Fibroblast of the conjunctiva (primary cell): ENCODE results near the gene CARS1.

Source experiments
- DNase-seq: peaks from one replicate; pipeline ENCODE4 v3.0.0-alpha.2; 2010; ENCODE audit warnings: low read depth

Gene CARS1

DNA sequence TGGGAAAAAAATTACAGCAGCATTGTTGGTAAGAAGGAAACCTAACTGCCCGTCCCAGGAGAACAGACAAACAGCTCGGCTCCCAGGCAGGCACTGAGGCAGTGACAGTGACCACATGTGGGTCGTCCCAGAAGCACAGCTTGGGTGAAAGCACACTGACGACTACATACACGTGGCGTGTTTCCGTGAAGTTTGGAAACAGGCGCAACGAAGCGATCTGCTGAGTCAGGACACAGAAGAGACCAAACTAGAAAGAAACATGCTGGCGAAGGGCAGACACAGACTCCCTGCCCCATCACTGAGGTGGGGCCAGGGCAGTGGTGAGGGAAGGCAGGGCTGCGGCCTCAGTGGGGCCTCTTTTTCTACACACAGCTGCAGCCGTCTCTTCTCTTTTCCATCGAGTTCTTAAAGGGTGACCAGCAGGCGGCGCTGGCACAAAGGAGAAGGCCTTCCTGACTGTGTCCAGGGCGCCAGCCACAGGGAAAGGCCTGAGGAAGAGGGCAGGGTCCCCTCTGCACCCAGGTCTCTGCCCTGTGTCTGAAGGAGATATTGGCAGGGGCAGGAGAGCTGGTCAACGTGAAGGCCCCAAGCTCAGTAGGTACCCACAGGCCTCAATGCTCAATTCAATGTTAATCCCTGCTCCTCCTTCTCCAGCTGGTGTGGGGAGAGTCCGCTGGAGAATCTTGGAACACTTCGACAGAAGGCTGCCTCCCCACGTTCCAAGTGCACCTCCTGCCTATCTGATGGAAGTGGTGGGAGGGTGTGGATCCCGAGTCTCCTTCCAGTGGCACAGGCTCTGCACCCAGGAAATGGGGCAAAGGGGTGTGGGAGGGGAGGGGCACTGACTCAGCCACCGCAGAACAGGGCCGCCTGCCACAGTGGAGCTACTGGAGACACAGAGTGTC is 19.9 kb downstream of the CARS1 start:
- DNase-seq, result peak; percentile 43

DNA sequence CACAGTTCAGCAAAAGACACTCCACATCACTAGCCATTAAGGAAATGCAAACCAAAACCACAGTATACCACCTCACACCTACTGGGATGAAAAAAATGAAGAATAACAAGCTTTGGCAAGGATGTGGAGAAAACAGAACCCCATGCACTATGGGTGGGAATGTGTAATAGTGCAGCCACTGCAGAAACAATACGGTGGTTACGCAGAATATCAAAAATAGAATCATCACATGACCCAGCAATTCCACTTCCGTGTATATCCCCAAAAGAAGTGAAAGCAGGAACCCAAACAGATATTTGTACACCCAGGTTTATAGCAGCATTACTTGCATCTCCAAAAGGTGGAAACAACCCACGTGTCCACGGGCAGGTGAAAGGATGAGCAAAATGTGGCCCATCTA is 20.8 kb downstream of the CARS1 start:
- DNase-seq, result no peak

DNA sequence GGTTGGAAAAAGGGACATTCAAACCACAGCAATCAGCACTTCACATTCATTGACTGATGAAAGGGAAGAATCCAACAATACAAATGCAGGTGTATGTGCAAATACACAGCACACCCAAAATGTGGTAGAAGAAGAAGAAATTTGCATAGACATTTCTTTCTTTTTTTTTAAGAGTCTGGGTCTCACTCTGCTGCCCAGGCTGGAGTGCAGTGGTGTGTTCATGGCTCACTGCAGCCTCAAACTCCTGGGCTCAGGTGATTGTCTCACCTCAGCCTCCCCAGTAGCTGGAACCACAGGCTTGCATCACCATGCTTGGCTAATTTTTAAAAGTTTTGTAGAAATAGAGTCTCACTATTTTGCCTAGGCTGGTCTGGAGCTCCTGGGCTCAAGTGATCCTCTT is 21.9 kb downstream of the CARS1 start:
- no peak for DNase-seq

DNA sequence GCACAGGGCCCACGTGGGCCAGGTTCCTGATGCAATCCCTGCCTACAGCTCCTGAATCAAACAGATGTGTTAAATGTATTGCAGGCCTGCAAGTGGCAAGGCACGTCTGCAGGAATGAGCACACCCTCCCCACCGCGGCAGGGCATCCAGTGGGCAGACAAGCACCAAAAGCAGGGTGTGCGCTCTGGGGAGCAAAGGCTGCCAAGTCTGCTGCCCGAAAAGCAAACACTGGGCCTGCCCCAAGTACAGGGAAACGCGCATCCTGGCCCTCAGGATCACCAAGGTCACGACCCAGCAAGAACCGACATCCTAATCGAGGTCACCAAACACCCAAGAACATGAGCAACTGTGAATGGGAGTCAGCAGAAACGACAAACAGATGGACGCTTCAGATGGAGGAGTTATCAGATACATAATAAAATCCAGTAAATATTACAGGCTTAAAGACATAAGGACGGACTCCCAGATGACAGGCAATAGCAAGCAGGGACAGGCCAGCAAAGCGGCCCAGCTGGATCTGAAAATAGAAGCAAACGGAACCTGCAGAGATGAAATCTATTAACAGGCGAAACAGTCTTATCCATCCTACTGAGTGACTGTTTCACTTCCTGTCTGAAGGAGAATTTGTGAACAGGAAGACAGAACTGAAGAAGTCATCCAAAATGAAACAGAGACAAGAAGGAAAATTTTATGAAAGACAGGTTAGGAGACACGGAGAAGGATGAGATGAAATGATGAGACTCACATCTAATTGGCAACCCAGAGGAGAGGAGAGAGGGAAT is 26.7 kb downstream of the CARS1 start:
- no peak for DNase-seq

DNA sequence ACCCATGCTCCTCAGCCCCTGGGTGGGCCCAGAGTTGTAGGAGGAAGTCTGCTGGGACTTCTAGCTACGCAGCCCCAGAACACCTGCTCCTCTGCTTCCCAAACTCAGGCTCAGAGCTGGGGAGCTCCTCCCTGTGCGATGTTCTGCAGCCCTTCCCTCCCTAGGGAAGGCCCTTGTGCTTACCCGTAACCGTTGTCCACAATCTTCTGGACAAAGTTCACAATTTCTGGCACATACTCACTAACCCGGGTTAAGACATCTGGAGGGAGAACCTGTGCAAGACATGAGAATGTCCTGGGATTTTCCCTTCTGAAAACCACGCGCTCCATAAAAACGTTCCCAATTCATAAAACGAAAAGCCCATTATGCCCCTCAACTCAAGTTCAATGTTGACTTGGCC is 28.4 kb downstream of the CARS1 start:
- DNase-seq, result no peak

DNA sequence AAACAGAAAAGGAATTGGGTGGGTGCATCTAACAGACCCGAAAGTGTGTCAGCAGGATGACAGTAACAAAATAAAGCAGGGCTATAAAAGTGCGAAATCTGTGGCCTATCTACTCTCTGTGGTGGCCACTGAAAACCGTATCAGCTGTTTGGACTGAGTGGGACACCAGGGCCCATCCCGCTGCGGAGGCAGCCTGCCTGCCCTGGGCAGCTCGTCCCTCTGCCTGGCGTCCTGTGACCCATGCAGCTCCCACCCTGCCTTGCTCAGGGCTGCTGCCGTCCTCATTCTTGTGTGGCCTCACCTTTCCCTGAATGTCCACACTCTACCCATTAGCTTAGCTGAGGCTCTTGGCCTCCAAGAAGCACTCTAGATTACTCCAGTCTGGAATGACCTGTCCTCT is 30.4 kb downstream of the CARS1 start:
- DNase-seq, result no peak

DNA sequence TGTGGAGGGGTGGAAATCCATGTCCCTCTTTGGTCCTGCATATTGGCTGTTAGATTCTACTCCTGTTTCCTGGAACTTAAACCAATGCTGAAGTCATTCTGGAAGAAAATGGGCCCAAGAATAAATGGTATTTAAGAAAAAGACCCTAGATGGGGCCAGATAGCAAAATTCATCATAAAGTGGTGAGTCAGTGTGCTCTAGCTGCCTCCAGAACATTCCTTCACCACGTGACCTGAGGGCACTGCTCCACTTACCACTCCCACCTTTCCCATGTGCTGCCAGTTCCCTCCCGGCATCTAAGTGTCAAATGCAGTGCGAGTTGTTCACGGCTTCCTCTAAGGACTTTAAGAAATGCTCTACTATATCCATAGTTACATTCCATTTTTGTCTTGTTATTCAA is 34.2 kb downstream of the CARS1 start:
- peak; percentile 82 for DNase-seq

DNA sequence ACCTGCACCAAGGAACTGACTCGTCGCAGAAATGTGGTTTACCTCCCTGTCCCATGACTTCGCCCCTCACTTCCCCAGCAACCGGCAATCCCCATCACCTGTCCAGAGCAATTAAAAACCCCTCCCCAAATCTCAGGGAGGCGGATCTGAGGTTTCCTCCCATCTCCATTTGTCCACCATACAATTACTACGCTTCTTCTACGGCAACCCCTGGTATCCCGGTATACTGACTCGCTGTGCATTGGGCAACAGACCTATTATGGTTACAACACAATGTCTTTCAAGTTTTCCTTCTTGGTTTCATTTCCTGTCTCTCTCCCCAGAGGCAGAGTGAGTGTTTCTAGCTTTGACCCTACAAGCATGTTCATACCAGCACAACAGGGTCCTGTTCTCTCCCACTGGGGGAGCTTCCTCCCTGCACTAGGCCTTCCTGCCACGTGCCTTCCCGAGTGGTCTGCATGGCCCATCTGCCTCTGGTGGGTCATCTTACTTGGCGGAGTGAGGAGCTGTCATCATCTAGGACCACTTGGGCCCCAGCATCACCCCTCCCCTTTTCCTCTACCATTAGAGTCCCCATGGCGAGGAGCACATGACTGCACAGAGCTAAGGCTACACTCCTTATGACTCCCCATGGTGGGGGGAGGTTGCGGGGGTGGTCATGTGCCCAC is 34.8 kb downstream of the CARS1 start:
- DNase-seq, result peak; percentile 52

DNA sequence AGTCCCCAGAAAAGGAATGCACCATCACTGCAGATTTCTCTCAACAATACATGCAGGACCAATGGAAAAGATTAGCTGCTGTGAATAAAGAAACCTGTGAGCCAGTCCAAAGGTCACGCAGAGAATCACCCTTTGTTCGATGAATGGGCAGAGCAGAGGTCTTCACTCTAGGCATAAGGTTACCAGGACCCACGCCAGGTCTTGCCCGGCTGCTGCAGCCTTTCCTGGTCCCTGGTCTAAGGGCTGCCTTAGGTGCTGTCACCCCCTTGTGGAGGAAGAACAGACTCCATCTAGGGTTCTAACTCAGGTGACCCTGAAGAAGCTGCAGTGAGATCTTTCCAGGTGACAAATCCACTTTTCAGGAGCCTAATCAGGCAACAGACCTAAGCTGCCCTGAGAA is 36.1 kb downstream of the CARS1 start:
- no peak for DNase-seq

DNA sequence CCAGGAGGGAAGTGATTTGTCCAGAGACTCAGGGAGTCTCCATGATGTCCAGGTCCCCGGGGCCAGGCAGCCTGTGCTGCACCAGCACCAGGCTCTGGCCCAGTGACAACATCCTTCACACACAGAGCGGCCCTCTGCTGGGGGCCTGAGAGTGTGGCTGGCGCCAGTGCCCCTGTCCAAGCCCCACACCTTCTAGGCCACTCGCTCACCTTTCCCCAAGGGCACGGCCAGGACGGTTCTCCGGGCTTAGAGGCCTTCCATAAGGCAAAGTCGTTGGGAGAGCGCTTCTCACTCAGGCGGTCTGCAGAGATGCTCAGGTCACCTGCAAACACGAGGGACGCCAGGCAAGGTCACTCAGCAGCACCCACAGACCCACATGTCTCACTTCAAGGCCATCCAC is 37.2 kb downstream of the CARS1 start:
- DNase-seq, result no peak

DNA sequence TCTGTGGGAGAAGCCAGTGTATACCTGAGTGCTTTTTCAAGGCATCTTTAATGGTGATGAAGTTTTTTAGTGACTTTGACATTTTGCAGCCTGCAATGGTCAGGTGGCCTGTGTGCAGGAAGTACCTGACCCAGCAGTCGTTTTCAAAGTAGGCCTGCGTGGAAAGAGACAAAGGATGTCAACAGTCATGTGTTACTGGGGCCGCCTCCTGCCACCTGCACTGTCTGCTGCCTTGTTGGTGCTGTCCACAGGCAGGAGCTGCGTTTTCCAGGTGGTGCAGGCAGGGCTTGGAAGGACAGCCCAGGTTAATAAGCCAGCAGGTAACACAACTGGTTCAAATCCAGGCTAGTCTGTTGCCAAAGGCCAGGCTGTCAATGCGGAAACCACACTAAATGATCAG is 38.6 kb downstream of the CARS1 start:
- no peak for DNase-seq

DNA sequence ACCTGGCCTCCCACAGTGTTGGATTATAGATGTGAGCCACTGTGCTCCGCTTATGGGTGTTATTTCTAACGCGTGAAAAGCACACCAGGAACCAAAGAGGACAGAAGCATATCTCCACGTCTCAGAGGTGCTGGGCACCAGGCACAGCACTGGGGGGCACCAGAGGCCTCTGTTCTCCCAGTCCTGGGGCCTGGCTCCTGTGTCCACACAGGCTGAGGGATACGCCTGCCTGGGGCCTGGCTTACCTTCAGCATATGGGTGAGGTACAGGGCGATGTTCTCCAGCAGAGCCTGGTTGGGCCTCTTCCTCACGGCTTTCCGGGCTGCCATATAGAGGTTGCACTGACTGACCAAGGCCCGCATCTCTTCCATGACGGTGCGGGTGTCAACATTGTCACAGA is 40.4 kb downstream of the CARS1 start:
- no peak for DNase-seq

DNA sequence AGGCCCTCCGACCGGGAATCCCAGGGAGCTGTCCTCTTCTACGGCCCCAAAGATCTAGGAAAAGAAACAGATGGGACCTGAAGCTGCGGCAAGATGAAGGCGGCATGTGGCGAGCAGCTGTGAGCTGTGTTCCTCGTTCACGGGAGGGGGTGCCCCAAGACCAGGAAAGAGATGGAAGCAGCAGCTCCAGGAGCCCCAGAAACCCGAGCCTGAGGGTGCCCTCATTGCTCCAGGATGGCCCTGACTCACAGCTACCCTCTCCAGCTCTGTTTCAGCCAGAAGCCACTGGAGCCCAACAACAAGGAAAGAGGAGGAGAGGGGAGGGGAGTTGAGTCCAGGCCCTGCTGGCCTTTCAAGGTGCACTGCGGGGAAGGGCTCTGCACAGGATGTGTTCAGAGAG is 41.4 kb downstream of the CARS1 start:
- DNase-seq, result no peak

DNA sequence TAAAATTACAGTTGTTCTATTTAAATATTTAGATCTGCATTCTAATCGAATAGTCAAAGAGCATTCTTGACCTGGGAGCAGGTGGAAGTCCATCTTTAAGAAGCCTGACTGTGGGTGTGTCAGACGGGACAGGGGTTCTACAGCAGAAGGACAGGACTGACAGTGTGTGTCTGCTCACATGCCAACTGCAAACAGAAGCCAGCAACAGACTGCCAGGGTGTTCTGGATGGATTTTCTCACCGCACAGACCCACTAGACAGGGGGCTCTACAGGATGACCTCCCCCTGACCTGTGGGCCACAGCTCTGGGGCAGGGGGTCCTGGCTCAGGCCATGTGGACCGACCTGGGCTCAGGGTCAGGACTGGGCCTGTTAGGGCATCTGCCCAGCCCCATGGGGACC is 42.3 kb downstream of the CARS1 start:
- DNase-seq, result no peak

DNA sequence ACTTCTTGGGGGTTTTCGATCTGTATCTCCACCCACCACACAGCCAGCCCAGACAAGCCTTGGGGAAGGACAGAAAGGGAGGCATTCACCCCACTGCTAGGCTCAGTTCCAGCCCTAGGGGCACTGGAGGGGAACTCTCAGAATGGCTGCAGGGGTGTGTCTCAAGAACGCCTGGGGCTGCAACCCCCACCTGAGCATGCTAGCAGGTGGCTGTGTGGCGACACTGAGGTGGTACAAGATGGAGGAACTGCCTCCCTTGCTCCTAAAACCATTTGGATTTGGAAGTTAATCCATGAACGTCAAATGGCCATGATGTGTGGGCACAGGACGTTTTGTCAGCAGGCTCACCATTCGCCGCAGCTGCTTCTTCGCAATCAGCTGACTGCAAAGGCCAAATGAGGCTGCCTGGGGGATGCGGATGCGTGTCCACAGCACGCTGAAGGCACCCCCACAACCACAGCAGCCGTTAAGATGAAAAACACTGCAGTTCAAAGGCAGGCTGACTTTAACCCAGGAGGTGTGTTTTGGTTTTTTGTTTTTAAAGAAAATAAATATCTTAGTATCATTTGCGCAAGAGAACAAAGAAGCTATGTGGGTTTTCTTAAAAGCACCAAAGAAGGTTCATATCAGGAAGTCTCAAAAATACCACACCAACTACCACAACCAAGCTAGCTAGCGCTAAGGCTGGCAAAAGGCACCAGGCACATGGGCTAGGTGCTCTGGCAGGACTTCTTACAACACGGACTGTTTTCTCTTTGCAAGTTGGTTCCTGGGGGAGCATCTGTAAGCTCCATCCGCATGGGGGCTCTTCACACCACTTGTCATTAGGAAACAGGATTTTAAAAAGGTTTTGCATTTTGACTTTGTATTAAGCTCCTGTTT is 42.9 kb downstream of the CARS1 start:
- no peak for DNase-seq

DNA sequence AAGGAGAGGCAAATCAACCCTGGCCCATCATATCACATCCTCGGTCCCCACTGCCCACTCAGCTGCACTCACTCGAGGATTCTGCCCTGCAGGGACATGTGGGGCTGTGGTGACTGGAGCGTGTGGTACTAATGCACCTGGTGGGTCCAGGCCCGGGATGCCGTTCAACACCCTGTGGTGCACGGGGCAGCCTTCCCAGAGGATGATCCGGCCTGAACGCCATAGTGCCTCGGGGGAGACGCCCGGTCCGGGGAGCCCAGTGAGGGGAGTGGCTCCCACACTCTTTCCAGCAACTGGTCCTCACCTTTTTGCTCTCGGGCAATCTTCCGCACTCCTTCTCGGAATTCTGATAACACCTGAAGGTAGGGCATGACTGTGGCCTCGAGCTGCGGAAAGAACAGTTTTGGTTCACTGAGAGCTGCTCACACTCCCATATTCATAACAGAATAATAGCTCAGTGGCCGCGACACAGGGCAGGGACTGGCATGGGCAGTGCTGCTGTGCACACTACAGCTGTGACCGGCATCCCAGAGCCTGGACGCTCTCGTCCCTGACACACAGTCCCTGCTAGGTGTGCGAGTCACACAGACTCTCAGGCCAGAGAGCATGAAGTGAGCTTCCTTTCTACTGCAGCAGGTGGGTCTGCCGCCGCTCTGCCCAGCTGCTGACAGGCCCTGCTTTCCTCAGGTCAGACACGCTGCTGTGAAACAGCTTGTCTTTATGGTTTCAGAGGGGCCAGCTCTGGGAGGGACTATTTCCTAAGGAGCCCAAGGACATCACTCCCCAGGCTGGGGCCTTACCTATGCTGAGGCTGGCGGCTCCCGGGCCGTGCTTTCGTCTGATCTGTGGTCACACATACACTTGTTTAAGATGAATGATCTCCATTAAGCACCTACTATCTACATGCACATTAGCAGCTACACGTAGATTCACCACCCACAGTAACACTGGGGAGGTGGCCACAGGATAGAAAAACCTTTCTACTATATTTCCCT is 45.0 kb downstream of the CARS1 start:
- no peak for DNase-seq

DNA sequence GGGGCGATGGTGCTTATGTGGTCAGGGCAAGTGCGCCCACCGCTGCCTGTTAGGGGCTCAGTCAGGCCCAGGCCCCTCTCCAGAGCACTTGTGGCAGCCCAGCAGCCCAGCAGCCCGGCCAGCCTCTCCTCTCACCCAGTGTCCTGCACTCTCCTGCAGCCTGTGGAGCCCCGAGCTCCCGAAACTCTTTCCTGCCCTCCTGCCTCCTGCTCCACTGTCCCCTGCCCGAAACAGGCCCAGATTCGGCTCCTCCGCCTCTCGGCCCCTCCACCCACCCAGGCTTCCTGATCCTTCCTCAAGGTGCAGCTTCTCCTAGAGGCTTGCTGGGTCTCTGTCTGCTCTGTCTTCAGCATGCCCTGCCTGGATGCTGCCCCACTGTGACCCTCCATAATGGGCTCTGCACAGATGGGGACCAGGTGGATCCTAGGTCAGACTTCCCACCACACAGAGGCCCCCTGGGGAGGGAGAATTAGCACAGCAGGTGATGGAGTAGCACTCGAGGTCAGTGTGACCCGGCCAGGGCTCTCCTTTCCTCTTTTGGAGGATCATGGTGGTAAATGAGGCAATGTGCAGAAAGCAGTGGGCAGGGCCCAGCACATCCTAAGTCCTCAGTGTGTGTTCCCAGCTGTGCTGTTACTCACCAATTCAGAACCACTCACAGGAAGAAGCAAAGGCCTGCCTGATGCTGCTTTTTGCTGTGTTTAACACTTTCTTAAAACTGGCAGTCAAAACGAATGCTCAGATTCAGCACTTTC is 46.5 kb downstream of the CARS1 start:
- DNase-seq, result no peak

DNA sequence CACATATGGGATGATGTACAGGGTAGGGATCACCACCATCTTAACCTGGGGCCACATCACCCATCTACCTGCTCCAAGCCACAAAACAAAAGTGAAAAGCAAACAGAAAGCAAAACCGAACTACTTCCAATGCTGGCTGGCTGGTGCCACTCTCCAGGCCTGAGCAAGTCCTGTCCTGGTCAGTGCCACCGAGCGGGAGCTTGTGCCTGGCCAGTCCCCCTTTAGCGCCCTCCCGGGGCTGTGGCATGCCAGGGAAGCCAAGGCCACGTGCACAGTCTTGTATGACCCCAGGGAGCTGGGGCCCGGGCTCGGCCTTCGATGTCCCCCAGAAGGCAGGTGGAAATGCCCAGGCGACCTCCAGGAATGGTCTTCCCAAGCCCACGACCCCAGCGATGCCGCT is 47.2 kb downstream of the CARS1 start:
- DNase-seq, result no peak

DNA sequence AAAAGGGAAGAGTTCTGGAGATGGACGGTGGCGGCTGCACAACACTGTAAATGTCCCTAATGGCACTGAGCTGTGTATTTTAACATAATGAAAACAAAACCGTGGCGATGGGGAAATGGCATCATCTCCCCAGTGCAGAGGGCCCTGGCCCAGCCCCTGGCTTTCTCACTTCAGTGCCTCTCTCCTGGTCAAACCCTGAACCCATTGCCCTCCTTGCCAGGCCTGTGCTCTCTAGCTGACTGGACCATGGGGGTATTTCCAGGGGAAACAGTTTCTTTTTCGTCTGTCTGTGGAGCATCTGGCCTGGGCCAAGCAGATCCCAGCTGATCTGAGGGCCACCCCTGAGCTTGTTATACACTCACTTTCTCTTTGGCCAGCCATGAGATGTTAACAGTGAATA is 47.7 kb downstream of the CARS1 start:
- DNase-seq, result no peak
